Stimulated activated CD8-positive, alpha-beta memory T cell treated with anti-CD3 and anti-CD28 coated beads, Interleukin-7, amount 100 ng/mL, for 4 hours (primary cell): ENCODE results near the gene IQSEC1.

Experiments used
- DNase-seq, 2 donors: peaks; one replicate each; pipeline ENCODE4 v3.0.0-alpha.2; 2020; ENCODE audit warnings: low read depth in 2 of 2

The IQSEC1 gene

GRCh38 chr3:13068269-13069010 is 4.8 kb downstream of the IQSEC1 start:
- DNase-seq = no peak

- DNase-seq = no peak
These were observed 5.5 kb downstream of the IQSEC1 start for GRCh38 chr3:13067778-13068177.

GRCh38 chr3:13066834-13067233 is 6.4 kb downstream of the IQSEC1 start:
- DNase-seq = no peak

- DNase-seq = no peak
These were observed 7.0 kb downstream of the IQSEC1 start for GRCh38 chr3:13066236-13066635.

- no peak for DNase-seq
These were observed 7.5 kb downstream of the IQSEC1 start for GRCh38 chr3:13065727-13066126.

GRCh38 chr3:13064964-13065363 is 8.3 kb downstream of the IQSEC1 start:
- no peak for DNase-seq

GRCh38 chr3:13064159-13064868 is 8.9 kb downstream of the IQSEC1 start:
- no peak for DNase-seq

- no peak for DNase-seq
These were observed 10.0 kb downstream of the IQSEC1 start for GRCh38 chr3:13063225-13063624.

GRCh38 chr3:13062647-13063046 is 10.6 kb downstream of the IQSEC1 start:
- no peak for DNase-seq

GRCh38 chr3:13060341-13060910 is 12.8 kb downstream of the IQSEC1 start:
- DNase-seq = no peak

GRCh38 chr3:13058346-13059120 is 14.7 kb downstream of the IQSEC1 start:
- DNase-seq = no peak

- DNase-seq = no peak
These were observed 15.8 kb downstream of the IQSEC1 start for GRCh38 chr3:13057282-13058040.

- no peak for DNase-seq
These were observed 17.6 kb downstream of the IQSEC1 start for GRCh38 chr3:13055634-13056033.

- no peak for DNase-seq
These were observed 18.6 kb downstream of the IQSEC1 start for GRCh38 chr3:13054341-13055285.

GRCh38 chr3:13053893-13054292 is 19.3 kb downstream of the IQSEC1 start:
- DNase-seq = no peak

GRCh38 chr3:13053420-13053819 is 19.8 kb downstream of the IQSEC1 start:
- DNase-seq = no peak

GRCh38 chr3:13052191-13052820 is 20.9 kb downstream of the IQSEC1 start:
- no peak for DNase-seq

- DNase-seq = no peak
These were observed 21.6 kb downstream of the IQSEC1 start for GRCh38 chr3:13051581-13051980.

GRCh38 chr3:13051066-13051465 is 22.2 kb downstream of the IQSEC1 start:
- DNase-seq = no peak

- no peak for DNase-seq
These were observed 22.8 kb downstream of the IQSEC1 start for GRCh38 chr3:13050446-13050845.
